ENCODE measurements around the gene PATL2.

DNA sequence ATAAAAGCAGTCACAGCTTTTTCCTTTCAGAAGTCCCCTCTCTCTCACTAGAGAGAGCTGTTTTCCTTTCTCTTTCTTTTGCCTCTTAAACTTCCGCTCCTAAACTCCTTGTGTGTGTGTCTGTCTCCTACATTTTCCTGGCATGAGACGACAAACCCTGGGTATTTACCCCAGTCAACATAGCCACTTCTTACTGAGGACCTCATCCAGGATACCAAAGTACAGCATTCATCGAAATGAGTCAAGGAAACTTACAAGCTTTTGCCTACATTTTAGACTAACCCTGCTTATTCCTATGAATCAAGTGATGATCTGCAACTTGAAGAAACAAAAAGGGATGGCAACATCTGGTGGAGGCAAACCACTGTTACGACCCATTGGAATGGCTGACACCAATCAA, 16.7 kb downstream of the PATL2 start:
- TF ChIP-seq, protein P1, sequence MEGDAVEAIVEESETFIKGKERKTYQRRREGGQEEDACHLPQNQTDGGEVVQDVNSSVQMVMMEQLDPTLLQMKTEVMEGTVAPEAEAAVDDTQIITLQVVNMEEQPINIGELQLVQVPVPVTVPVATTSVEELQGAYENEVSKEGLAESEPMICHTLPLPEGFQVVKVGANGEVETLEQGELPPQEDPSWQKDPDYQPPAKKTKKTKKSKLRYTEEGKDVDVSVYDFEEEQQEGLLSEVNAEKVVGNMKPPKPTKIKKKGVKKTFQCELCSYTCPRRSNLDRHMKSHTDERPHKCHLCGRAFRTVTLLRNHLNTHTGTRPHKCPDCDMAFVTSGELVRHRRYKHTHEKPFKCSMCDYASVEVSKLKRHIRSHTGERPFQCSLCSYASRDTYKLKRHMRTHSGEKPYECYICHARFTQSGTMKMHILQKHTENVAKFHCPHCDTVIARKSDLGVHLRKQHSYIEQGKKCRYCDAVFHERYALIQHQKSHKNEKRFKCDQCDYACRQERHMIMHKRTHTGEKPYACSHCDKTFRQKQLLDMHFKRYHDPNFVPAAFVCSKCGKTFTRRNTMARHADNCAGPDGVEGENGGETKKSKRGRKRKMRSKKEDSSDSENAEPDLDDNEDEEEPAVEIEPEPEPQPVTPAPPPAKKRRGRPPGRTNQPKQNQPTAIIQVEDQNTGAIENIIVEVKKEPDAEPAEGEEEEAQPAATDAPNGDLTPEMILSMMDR (IDR thresholded peaks at IDR 0.05), result no peak
- no peak for TF ChIP-seq POLR2A (IDR thresholded peaks at IDR 0.05)

Measured in thyroid gland (tissue), 4 donors.